ENCODE measurements around the gene PARD3. TPM values are rescaled to one million over a fixed set of nuclear protein-coding genes. Genes with fewer than 3 reads are reported as not detected.
A peak's percentile ranks its signal among the peaks of the same experiment; 100 is the strongest.
"Not testable (repeated sequence)": the region's sequence is repeated elsewhere in the genome, so short reads cannot be mapped to it uniquely, and the experiment has no call there.

The PARD3 gene
- total RNA-seq, 1 donor from 2014 or later = 64.5 TPM

GRCh38 chr10:34766266-34766600 lies 48.9 kb downstream of the PARD3 start:
- no peak for ATAC-seq

GRCh38 chr10:34764472-34764946 lies 50.6 kb downstream of the PARD3 start:
- ATAC-seq = no peak

GRCh38 chr10:34762603-34763299 lies 52.3 kb downstream of the PARD3 start:
- no peak for ATAC-seq

GRCh38 chr10:34762156-34762555 lies 52.9 kb downstream of the PARD3 start:
- no peak for ATAC-seq

GRCh38 chr10:34761453-34761852 lies 53.6 kb downstream of the PARD3 start:
- ATAC-seq = no peak

GRCh38 chr10:34760606-34761005 lies 54.5 kb downstream of the PARD3 start:
- ATAC-seq = peak; percentile 84

- peak; percentile 26 for ATAC-seq
Measured at GRCh38 chr10:34759837-34760215, 55.3 kb downstream of the PARD3 start.

- ATAC-seq = no peak
Measured at GRCh38 chr10:34759161-34759836, 55.8 kb downstream of the PARD3 start.

GRCh38 chr10:34758447-34758996 lies 56.6 kb downstream of the PARD3 start:
- ATAC-seq = peak; percentile 89

- no peak for ATAC-seq
Measured at GRCh38 chr10:34757933-34758332, 57.2 kb downstream of the PARD3 start.

GRCh38 chr10:34757181-34757580 lies 57.9 kb downstream of the PARD3 start:
- ATAC-seq = peak; percentile 29

- ATAC-seq = no peak
Measured at GRCh38 chr10:34756584-34756983, 58.5 kb downstream of the PARD3 start.

GRCh38 chr10:34753014-34753757 lies 61.9 kb downstream of the PARD3 start:
- ATAC-seq = no peak

GRCh38 chr10:34751272-34751671 lies 63.8 kb downstream of the PARD3 start:
- no peak for ATAC-seq

- peak; percentile 34 for ATAC-seq
Measured at GRCh38 chr10:34750795-34751194, 64.3 kb downstream of the PARD3 start.

GRCh38 chr10:34748767-34749166 lies 66.3 kb downstream of the PARD3 start:
- ATAC-seq = no peak

GRCh38 chr10:34748357-34748756 lies 66.7 kb downstream of the PARD3 start:
- no peak for ATAC-seq

GRCh38 chr10:34746094-34746493 lies 69.0 kb downstream of the PARD3 start:
- peak; percentile 60 for ATAC-seq

GRCh38 chr10:34745244-34745643 lies 69.9 kb downstream of the PARD3 start:
- ATAC-seq = no peak

GRCh38 chr10:34744590-34744989 lies 70.5 kb downstream of the PARD3 start:
- no peak for ATAC-seq

GRCh38 chr10:34743814-34744213 lies 71.3 kb downstream of the PARD3 start:
- peak; percentile 85 for ATAC-seq

GRCh38 chr10:34742456-34742855 lies 72.6 kb downstream of the PARD3 start:
- ATAC-seq = no peak

- not testable (repeated sequence) for ATAC-seq
Measured at GRCh38 chr10:34741087-34741486, 74.0 kb downstream of the PARD3 start.
